ENCODE results near the gene MTURN. TPM values are rescaled to one million over a fixed set of nuclear protein-coding genes. Genes with fewer than 3 reads are reported as not detected.
A peak's percentile ranks its signal among the peaks of the same experiment; 100 is the strongest.

Gene MTURN
- polyA plus RNA-seq, 2 of the 4 experiments (the other 2 are of a cell fraction): 2.3 to 2.5 TPM

- CTCF ChIA-PET: interaction anchor here (0.6 to 4.5 kb wide), 12 partner anchors 8 to 576 kb away, joined by 3 to 42 read pairs (median 10); partner anchors contain the start of gene MTURN
- TF ChIP-seq MYC (IDR thresholded peaks at IDR 0.05; ENCODE audit: borderline replicate concordance, low read length): no peak
- H3K4me3 ChIP-seq: no peak overlapping the region
- peaks cover 22% of the 10 kb centered on the region for H3K4me1 ChIP-seq
- POLR2A ChIA-PET: no interaction called here
- H3K27ac ChIP-seq: peak overlapping the region in 1 of 2 experiments; percentile 15; a peak in 2 of 6 replicates
- WGBS (ENCODE audit: missing lambda C conversion rate): 59% methylated on average over 13 of the region's 13 CpGs
- ATAC-seq: no peak; a peak in 1 of 6 replicates
- peak overlapping the region; percentile 79 for H3K4me2 ChIP-seq
- DNase-seq (ENCODE audit: low read depth in 1 of 2, low spot score in 1 of 2): no peak
- no peaks in the 10 kb centered on the region for H3K9me3 ChIP-seq
- no peak for FAIRE-seq
These were observed 28.6 kb downstream of the MTURN start for GRCh38 chr7:30163231-30163894.

- ChIA-PET CTCF (interaction anchor here (0.6 to 4.5 kb wide), 33 partner anchors 9 to 884 kb away, joined by 3 to 42 read pairs (median 4); partner anchors contain the start of gene MTURN), POLR2A (no interaction called here)
- DNase-seq (ENCODE audit: low read depth in 1 of 2, low spot score in 1 of 2) (peak; percentile 55 to 57), FAIRE-seq (no peak), ATAC-seq (peak; percentile 54 to 84; a peak in 5 of 6 replicates)
- 67% methylated on average over 6 of the region's 6 CpGs for whole genome bisulfite sequencing (ENCODE audit: missing lambda C conversion rate)
- no peaks in the 10 kb centered on the region for H3K9me3 ChIP-seq
- H3K4me2 ChIP-seq: no peak overlapping the region
- TF ChIP-seq RFX5 (IDR thresholded peaks at IDR 0.05): no peak
- TF ChIP-seq RAD21 (conservative IDR thresholded peaks at IDR 0.05 in 1 of 2, IDR thresholded peaks at IDR 0.05 in 1 of 2): peak; percentile 84
- TF ChIP-seq SMC3 (IDR thresholded peaks at IDR 0.05): peak; percentile 57; the same call in 2 of the 3 replicates
- TF ChIP-seq CTCF (IDR thresholded peaks at IDR 0.05): peak; percentile 84
- H3K4me3 ChIP-seq: no peak overlapping the region
- peaks cover 28% of the 10 kb centered on the region for H3K4me1 ChIP-seq
- H3K27ac ChIP-seq: no peak overlapping the region
These were observed 29.8 kb downstream of the MTURN start for GRCh38 chr7:30164567-30164966.

DNA sequence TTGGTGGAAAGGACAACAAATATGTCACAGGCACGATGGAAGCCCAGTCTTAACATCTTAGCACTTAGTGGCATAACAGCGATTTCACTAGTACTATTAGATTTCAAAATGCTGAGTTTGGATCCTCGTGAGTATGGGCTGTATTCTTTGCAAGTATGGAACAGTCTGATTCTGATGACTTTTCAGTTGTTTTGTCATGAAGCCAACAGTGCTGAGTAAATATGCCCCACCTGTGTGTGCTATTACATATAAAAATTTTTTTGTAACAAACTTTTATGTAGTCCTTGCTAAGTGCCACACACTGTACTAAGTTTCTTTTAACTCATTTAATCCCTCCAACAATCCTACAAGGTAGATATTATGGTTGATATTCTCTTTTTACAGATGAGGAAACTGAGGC lies 30.8 kb downstream of the MTURN start:
- H3K9me3 ChIP-seq: no peaks in the 10 kb centered on the region
- peaks cover 25% of the 10 kb centered on the region for H3K4me1 ChIP-seq
- POLR2A ChIA-PET: no interaction called here
- no peak for FAIRE-seq
- H3K4me3 ChIP-seq: no peak overlapping the region
- DNase-seq (ENCODE audit: low read depth in 1 of 2, low spot score in 1 of 2): no peak
- ATAC-seq: no peak
- no peak overlapping the region for H3K27ac ChIP-seq
- 53% methylated on average over 3 of the region's 3 CpGs for WGBS (ENCODE audit: missing lambda C conversion rate)
- no peak for TF ChIP-seq FOSB (CRISPR knock-in tag; IDR thresholded peaks at IDR 0.05)
- TF ChIP-seq, protein P1, sequence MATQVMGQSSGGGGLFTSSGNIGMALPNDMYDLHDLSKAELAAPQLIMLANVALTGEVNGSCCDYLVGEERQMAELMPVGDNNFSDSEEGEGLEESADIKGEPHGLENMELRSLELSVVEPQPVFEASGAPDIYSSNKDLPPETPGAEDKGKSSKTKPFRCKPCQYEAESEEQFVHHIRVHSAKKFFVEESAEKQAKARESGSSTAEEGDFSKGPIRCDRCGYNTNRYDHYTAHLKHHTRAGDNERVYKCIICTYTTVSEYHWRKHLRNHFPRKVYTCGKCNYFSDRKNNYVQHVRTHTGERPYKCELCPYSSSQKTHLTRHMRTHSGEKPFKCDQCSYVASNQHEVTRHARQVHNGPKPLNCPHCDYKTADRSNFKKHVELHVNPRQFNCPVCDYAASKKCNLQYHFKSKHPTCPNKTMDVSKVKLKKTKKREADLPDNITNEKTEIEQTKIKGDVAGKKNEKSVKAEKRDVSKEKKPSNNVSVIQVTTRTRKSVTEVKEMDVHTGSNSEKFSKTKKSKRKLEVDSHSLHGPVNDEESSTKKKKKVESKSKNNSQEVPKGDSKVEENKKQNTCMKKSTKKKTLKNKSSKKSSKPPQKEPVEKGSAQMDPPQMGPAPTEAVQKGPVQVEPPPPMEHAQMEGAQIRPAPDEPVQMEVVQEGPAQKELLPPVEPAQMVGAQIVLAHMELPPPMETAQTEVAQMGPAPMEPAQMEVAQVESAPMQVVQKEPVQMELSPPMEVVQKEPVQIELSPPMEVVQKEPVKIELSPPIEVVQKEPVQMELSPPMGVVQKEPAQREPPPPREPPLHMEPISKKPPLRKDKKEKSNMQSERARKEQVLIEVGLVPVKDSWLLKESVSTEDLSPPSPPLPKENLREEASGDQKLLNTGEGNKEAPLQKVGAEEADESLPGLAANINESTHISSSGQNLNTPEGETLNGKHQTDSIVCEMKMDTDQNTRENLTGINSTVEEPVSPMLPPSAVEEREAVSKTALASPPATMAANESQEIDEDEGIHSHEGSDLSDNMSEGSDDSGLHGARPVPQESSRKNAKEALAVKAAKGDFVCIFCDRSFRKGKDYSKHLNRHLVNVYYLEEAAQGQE (IDR thresholded peaks at IDR 0.05): no peak
- no peak for TF ChIP-seq RFX5 (IDR thresholded peaks at IDR 0.05)
- no peak for TF ChIP-seq TP53 (CRISPR knock-in tag; IDR thresholded peaks at IDR 0.05)
- no peak for TF ChIP-seq HEYL (CRISPR knock-in tag; IDR thresholded peaks at IDR 0.05)
- no peak for TF ChIP-seq CEBPB (IDR thresholded peaks at IDR 0.05)
- no peak for TF ChIP-seq EP300 (IDR thresholded peaks at IDR 0.05)
- TF ChIP-seq, protein P2, sequence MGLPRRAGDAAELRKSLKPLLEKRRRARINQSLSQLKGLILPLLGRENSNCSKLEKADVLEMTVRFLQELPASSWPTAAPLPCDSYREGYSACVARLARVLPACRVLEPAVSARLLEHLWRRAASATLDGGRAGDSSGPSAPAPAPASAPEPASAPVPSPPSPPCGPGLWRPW (IDR thresholded peaks at IDR 0.05): no peak
- TF ChIP-seq ZFP36 (IDR thresholded peaks at IDR 0.05; ENCODE audit: borderline replicate concordance, partially characterized antibody): no peak
- TF ChIP-seq PHF8 (IDR thresholded peaks at IDR 0.05; ENCODE audit: borderline replicate concordance, low read depth): no peak
- TF ChIP-seq, protein P3, sequence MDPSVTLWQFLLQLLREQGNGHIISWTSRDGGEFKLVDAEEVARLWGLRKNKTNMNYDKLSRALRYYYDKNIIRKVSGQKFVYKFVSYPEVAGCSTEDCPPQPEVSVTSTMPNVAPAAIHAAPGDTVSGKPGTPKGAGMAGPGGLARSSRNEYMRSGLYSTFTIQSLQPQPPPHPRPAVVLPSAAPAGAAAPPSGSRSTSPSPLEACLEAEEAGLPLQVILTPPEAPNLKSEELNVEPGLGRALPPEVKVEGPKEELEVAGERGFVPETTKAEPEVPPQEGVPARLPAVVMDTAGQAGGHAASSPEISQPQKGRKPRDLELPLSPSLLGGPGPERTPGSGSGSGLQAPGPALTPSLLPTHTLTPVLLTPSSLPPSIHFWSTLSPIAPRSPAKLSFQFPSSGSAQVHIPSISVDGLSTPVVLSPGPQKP (IDR thresholded peaks at IDR 0.05; ENCODE audit: low read depth, low read length): no peak
- no peak for TF ChIP-seq NFE2L2 (conservative IDR thresholded peaks at IDR 0.05; ENCODE audit: low read length)
- no peak overlapping the region for H3K4me2 ChIP-seq
- CTCF ChIA-PET: interaction anchor here (1.1 to 1.8 kb wide), 4 partner anchors 10 to 247 kb away, joined by 3 to 7 read pairs (median 6); no protein-coding TSS in a partner anchor
